Measurements from ENCODE around the gene ATP9A.

The ATP9A gene

GRCh38 chr20:51600016-51600420 lies 168.2 kb downstream of the ATP9A start:
- DNase-seq (ENCODE audit: low read depth in 2 of 2), result no peak

- DNase-seq (ENCODE audit: low read depth in 2 of 2), result no peak
Observed at GRCh38 chr20:51598556-51598955, 169.6 kb downstream of the ATP9A start.

GRCh38 chr20:51597389-51598231 lies 170.6 kb downstream of the ATP9A start:
- no peak for DNase-seq (ENCODE audit: low read depth in 2 of 2)

- DNase-seq (ENCODE audit: low read depth in 2 of 2), result no peak
Observed at GRCh38 chr20:51596668-51597388, 171.4 kb downstream of the ATP9A start.

- no peak for DNase-seq (ENCODE audit: low read depth in 2 of 2)
Observed at GRCh38 chr20:51595744-51596143, 172.4 kb downstream of the ATP9A start.

GRCh38 chr20:51595058-51595532 lies 173.1 kb downstream of the ATP9A start:
- peak; percentile 51 to 67 for DNase-seq (ENCODE audit: low read depth in 2 of 2)

- DNase-seq (ENCODE audit: low read depth in 2 of 2), result no peak
Observed at GRCh38 chr20:51594236-51595057, 173.7 kb downstream of the ATP9A start.

GRCh38 chr20:51593584-51593983 lies 174.6 kb downstream of the ATP9A start:
- no peak for DNase-seq (ENCODE audit: low read depth in 2 of 2)

GRCh38 chr20:51592564-51592963 lies 175.6 kb downstream of the ATP9A start:
- DNase-seq (ENCODE audit: low read depth in 2 of 2), result no peak

GRCh38 chr20:51591871-51592270 lies 176.3 kb downstream of the ATP9A start:
- DNase-seq (ENCODE audit: low read depth in 2 of 2), result no peak

GRCh38 chr20:51588762-51589161 lies 179.4 kb downstream of the ATP9A start:
- no peak for DNase-seq (ENCODE audit: low read depth in 2 of 2)

- no peak for DNase-seq (ENCODE audit: low read depth in 2 of 2)
Observed at GRCh38 chr20:51587145-51587544, 181.0 kb downstream of the ATP9A start.

- no peak for DNase-seq (ENCODE audit: low read depth in 2 of 2)
Observed at GRCh38 chr20:51586005-51586440, 182.2 kb downstream of the ATP9A start.

- no peak for DNase-seq (ENCODE audit: low read depth in 2 of 2)
Observed at GRCh38 chr20:51585148-51585547, 183.0 kb downstream of the ATP9A start.

- no peak for DNase-seq (ENCODE audit: low read depth in 2 of 2)
Observed at GRCh38 chr20:51584737-51585136, 183.5 kb downstream of the ATP9A start.

GRCh38 chr20:51584116-51584515 lies 184.1 kb downstream of the ATP9A start:
- no peak for DNase-seq (ENCODE audit: low read depth in 2 of 2)

GRCh38 chr20:51583499-51583898 lies 184.7 kb downstream of the ATP9A start:
- no peak for DNase-seq (ENCODE audit: low read depth in 2 of 2)

GRCh38 chr20:51583073-51583472 lies 185.1 kb downstream of the ATP9A start:
- DNase-seq (ENCODE audit: low read depth in 2 of 2), result no peak

- no peak for DNase-seq (ENCODE audit: low read depth in 2 of 2)
Observed at GRCh38 chr20:51581571-51581970, 186.6 kb downstream of the ATP9A start.

- no peak for DNase-seq (ENCODE audit: low read depth in 2 of 2)
Observed at GRCh38 chr20:51579137-51579536, 189.1 kb downstream of the ATP9A start.

- no peak for DNase-seq (ENCODE audit: low read depth in 2 of 2)
Observed at GRCh38 chr20:51578145-51578459, 190.1 kb downstream of the ATP9A start.

All from stimulated activated CD8-positive, alpha-beta memory T cell treated with anti-CD3 and anti-CD28 coated beads, Interleukin-7, amount 100 ng/mL, for 1 hour (primary cell).